HFFc6 (cell line): ENCODE results near the gene LMO2. TPM values are rescaled to one million over a fixed set of nuclear protein-coding genes. Genes with fewer than 3 reads are reported as not detected.

ENCODE experiments used
- DNase-seq: peaks from one replicate; pipeline ENCODE4 v3.0.0-alpha.2; 2018
- H3K27ac Mint-ChIP-seq: 2 replicates; pipeline ENCODE4 v1.8.0; 2020; ENCODE audit warnings: mild to moderate bottlenecking, mixed read lengths
- H3K27me3 Mint-ChIP-seq: 2 replicates; pipeline ENCODE4 v1.8.0; 2021; ENCODE audit warnings: mild to moderate bottlenecking, moderate library complexity, mixed read lengths; ENCODE audit not compliant: insufficient read depth
- H3K36me3 Mint-ChIP-seq: 2 replicates; pipeline ENCODE4 v1.8.0; 2021; ENCODE audit warnings: low read depth, mixed read lengths
- H3K4me1 Mint-ChIP-seq: 2 replicates; pipeline ENCODE4 v1.8.0; 2020; ENCODE audit warnings: low read depth, mixed read lengths
- H3K4me3 Mint-ChIP-seq: 2 replicates; pipeline ENCODE4 v1.8.0; 2020; ENCODE audit warnings: mild to moderate bottlenecking, moderate library complexity, mixed read lengths
- H3K9me3 Mint-ChIP-seq: 2 replicates; pipeline ENCODE4 v1.8.0; 2020; ENCODE audit warnings: mild to moderate bottlenecking, mixed read lengths
- CTCF ChIP-seq: fragments of 200-600 bp; sonication (generic); IDR thresholded peaks from 2 replicates; pipeline ENCODE4 v1.5.0; 2021; ENCODE audit warnings: antibody characterized with exemption, mild to moderate bottlenecking
- total RNA-seq, 6 experiments: library from RNA; stranded (reverse); fragmentation: NEBNext Ultra II Directional; extraction: Animal tissue kit (Norgen Biotek cat#: 25700); gene quantifications; 2 replicates in 1 of 6; 3 replicates in 5 of 6; pipeline ENCODE4 v1.2.3, GENCODE V29; 2021

Gene LMO2
- total RNA-seq, 6 experiments from 2014 or later: 0.11 to 0.30 (median 0.15) TPM; not detected in 2

GRCh38 chr11:33884601-33885000 lies 7.3 kb downstream of the LMO2 start:
- no peaks in the 10 kb centered on the region for H3K9me3 Mint-ChIP-seq
- TF ChIP-seq CTCF: no peak
- H3K27me3 Mint-ChIP-seq: peaks cover 62% of the 10 kb centered on the region
- DNase-seq: no peak
- H3K4me3 Mint-ChIP-seq: no peak overlapping the region
- no peaks in the 10 kb centered on the region for H3K4me1 Mint-ChIP-seq
- no peaks in the 10 kb centered on the region for H3K36me3 Mint-ChIP-seq
- H3K27ac Mint-ChIP-seq: no peak overlapping the region

- no peak overlapping the region for H3K27ac Mint-ChIP-seq
- H3K4me3 Mint-ChIP-seq: no peak overlapping the region
- no peaks in the 10 kb centered on the region for H3K4me1 Mint-ChIP-seq
- no peak for DNase-seq
- no peaks in the 10 kb centered on the region for H3K36me3 Mint-ChIP-seq
- TF ChIP-seq CTCF: no peak
- H3K9me3 Mint-ChIP-seq: no peaks in the 10 kb centered on the region
- peaks cover 64% of the 10 kb centered on the region for H3K27me3 Mint-ChIP-seq
Observed at GRCh38 chr11:33884035-33884434, 7.8 kb downstream of the LMO2 start.

GRCh38 chr11:33881651-33882503 lies 10.0 kb downstream of the LMO2 start:
- H3K4me3 Mint-ChIP-seq: no peak overlapping the region
- no peak for DNase-seq
- H3K36me3 Mint-ChIP-seq: no peaks in the 10 kb centered on the region
- H3K9me3 Mint-ChIP-seq: no peaks in the 10 kb centered on the region
- H3K27ac Mint-ChIP-seq: no peak overlapping the region
- TF ChIP-seq CTCF: no peak
- no peaks in the 10 kb centered on the region for H3K4me1 Mint-ChIP-seq
- peaks cover 67% of the 10 kb centered on the region for H3K27me3 Mint-ChIP-seq

- Mint-ChIP-seq H3K4me1 (no peaks in the 10 kb centered on the region), H3K27me3 (peaks cover 61% of the 10 kb centered on the region), H3K27ac (no peak overlapping the region), H3K9me3 (no peaks in the 10 kb centered on the region), H3K4me3 (no peak overlapping the region), H3K36me3 (no peaks in the 10 kb centered on the region)
- no peak for TF ChIP-seq CTCF
- no peak for DNase-seq
Observed at GRCh38 chr11:33880979-33881378, 10.9 kb downstream of the LMO2 start.

- Mint-ChIP-seq H3K36me3 (no peaks in the 10 kb centered on the region), H3K4me1 (no peaks in the 10 kb centered on the region), H3K27ac (no peak overlapping the region), H3K4me3 (no peak overlapping the region), H3K9me3 (no peaks in the 10 kb centered on the region), H3K27me3 (peaks cover 55% of the 10 kb centered on the region)
- DNase-seq: no peak
- TF ChIP-seq CTCF: no peak
Observed at GRCh38 chr11:33879375-33879774, 12.5 kb downstream of the LMO2 start.
